ENCODE measurements around the gene TACC2.
A peak's percentile ranks its signal among the peaks of the same experiment; 100 is the strongest.

The TACC2 gene

DNA sequence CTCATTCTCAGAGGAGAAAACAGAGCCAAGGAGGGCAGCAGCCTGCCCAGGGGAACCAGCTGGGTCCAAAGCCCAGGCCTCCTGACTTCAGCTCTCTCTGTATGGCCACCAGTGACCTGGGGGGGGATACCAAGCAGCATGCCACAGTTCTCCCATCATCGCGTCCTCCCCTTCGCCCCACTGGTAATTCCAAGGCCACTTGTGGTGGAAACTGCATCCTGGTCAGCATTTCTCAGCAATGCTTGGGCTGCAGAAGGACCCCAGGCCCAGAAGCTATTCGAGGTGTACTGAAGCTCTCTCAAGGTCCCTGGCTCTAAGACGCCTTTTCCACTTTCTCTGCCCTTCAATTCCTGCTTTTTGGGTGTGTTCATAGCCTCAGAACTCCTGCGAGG, 309.2 kb downstream of the TACC2 start:
- TF ChIP-seq, protein P1, sequence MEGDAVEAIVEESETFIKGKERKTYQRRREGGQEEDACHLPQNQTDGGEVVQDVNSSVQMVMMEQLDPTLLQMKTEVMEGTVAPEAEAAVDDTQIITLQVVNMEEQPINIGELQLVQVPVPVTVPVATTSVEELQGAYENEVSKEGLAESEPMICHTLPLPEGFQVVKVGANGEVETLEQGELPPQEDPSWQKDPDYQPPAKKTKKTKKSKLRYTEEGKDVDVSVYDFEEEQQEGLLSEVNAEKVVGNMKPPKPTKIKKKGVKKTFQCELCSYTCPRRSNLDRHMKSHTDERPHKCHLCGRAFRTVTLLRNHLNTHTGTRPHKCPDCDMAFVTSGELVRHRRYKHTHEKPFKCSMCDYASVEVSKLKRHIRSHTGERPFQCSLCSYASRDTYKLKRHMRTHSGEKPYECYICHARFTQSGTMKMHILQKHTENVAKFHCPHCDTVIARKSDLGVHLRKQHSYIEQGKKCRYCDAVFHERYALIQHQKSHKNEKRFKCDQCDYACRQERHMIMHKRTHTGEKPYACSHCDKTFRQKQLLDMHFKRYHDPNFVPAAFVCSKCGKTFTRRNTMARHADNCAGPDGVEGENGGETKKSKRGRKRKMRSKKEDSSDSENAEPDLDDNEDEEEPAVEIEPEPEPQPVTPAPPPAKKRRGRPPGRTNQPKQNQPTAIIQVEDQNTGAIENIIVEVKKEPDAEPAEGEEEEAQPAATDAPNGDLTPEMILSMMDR (IDR thresholded peaks at IDR 0.05; ENCODE audit: control insufficient read depth, extremely low read depth, insufficient read depth) = no peak
- no peak for DNase-seq (ENCODE audit: low read depth)
- H3K4me3 ChIP-seq (ENCODE audit: low read depth, low read length) = no peak overlapping the region

DNA sequence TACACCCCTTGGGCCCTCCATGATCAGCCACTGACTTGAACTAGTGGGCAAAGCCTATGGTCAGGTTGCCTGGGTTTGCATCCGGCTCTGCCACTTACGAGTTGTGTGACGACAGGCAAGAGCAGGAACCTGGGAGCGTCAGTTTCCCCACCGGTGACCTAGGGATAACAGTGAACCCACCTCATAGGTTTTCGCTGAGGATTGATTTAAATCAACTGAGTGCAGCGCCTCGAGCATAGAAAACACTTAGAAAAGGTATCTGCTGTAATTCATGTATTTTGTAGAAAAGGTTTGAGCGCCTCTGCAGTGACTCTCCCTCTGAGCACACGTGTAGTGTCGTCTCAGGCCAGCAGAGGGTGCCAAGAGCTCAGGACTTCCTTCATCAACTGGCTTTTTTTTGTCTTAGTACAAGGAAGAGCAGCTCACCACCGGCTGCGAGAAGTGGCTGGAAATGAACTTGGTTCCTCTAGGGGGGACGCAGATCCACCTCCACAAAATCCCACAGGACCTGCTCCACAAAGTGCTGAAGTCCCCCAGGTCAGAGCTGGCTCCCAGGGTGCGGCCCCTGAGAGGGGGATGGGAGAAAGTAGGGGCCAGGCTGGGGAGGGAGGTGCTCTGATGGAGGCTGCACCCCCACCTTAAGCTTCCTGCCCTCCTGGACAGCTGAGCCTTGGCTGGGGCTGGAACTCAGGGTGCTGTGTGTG, 309.8 kb downstream of the TACC2 start:
- DNase-seq (ENCODE audit: low read depth) = no peak
- TF ChIP-seq, protein P1 (IDR thresholded peaks at IDR 0.05; ENCODE audit: control insufficient read depth, extremely low read depth, insufficient read depth) = peak; percentile 95
- H3K4me3 ChIP-seq (ENCODE audit: low read depth, low read length) = peak overlapping the region; percentile 14; the same call in 1 of the 2 replicates

DNA sequence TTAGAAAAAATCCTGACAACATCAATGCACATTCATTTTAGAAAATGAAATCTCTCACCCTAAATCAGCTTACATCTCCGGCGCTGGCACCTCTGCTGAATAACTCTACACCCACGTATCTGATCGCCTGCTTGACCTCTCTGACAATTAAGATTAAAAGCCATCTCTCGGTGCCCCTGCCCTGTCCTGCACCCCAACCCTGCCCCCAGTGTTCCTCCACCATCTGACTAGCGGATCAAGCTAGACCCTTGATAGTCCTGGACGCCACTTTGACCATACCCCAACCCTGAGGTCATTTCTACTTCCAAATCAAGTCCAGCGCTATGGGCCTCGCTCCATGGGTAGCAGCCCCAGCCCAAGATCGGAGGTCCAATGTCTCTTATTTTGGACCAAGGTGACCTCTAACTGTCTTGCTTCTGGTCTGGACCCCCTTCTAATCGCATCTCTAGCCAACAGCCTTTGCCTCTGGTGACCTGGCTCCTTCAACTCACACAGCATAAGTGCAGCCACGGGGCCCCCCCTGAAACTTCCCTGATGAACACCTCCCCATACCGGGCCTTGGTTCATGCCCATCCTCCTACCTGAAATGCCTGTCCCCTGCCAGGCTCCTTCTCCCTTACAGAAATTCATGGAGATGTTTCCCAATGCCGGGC, 310.6 kb downstream of the TACC2 start:
- TF ChIP-seq, protein P1 (IDR thresholded peaks at IDR 0.05; ENCODE audit: control insufficient read depth, extremely low read depth, insufficient read depth) = no peak
- DNase-seq (ENCODE audit: low read depth) = no peak
- no peak overlapping the region for H3K4me3 ChIP-seq (ENCODE audit: low read depth, low read length)

DNA sequence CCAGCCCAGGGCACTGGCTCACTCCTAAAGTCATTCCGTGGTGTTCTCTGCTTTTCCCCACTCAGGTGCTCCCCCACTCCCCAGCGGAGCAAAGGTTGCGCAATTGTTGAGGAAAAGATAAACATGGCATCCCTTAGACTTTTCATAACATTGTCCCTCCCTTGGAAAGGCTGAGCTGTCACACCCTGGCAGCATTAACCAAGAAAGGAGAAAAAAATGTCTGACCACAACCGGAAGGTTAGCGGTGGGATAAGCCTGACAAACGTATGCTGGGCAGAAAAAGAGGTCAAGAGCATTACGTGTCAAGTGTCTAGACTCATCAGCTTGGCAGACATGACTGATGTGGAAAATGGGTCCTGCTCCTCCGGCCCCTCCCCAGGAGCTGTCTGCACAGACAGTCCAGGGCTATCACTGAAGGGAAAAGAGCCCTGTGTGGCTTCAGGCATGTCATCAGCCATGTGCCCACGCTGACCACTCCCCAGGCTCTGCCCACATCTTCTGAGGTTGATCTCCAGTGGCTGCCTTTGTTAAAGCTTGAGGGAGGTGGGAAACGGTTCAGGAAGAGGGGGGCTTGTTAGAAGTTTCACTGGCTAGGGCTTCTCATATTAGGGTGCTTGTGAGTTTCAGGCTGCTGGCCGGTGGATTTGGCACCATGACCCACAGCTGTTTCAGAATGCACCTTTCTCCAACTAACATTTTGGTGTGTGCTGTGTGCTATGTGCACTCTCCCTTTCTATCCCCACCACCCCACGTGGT, 312.3 kb downstream of the TACC2 start:
- TF ChIP-seq, protein P1 (IDR thresholded peaks at IDR 0.05; ENCODE audit: control insufficient read depth, extremely low read depth, insufficient read depth) = no peak
- no peak overlapping the region for H3K4me3 ChIP-seq (ENCODE audit: low read depth, low read length)
- DNase-seq (ENCODE audit: low read depth) = no peak

DNA sequence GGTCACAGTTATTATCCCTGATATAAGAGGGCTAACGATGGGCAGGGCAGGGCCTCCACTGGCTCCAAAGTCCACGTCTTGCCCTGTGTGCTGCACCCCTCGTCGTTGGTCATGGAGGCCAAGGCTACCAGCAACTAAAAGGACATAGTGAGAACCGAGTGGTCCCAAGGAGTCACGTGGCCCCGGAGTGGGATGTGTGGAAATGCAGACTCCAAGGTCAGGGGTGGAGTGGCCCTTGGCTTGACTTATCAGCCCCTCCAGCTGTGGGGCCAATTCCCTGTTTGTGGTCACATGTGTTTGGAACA, 312.8 kb downstream of the TACC2 start:
- DNase-seq (ENCODE audit: low read depth) = no peak

DNA sequence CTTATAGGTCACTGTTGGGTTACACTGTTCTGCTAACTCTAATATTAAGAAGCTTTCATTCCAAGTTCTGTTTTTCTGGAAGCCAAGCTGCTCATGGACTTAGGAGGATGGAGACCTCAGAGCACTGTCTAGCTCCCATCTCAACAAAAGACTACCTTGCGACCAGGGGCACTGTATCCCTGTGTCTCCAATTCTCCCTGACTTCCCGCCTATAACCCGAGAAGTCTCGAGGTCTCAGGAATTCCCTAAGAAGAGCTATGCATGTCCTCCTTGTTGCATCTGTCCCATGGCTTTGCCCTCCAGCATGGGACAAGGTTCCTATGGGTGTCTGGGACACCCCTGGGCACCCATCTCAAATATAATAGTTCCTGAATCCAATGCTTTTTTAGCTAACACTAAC, 313.4 kb downstream of the TACC2 start:
- TF ChIP-seq, protein P1 (IDR thresholded peaks at IDR 0.05; ENCODE audit: control insufficient read depth, extremely low read depth, insufficient read depth) = no peak

More for the DNA sequence above, 312.8 kb downstream of the TACC2 start:
- TF ChIP-seq, protein P1 (IDR thresholded peaks at IDR 0.05; ENCODE audit: control insufficient read depth, extremely low read depth, insufficient read depth) = no peak
- no peak overlapping the region for H3K4me3 ChIP-seq (ENCODE audit: low read depth, low read length)

More for the DNA sequence above, 313.4 kb downstream of the TACC2 start:
- no peak overlapping the region for H3K4me3 ChIP-seq (ENCODE audit: low read depth, low read length)
- no peak for DNase-seq (ENCODE audit: low read depth)

Measured in LNCaP clone FGC (cell line).